ENCODE data around the gene HMGCS1.

GRCh38 chr5:43348207-43348606 lies 35.0 kb upstream of the HMGCS1 start:
- no peak for TF ChIP-seq CTCF (IDR thresholded peaks at IDR 0.05 in 4 of 5, conservative IDR thresholded peaks at IDR 0.05 in 1 of 5)
- TF ChIP-seq POLR2A (IDR thresholded peaks at IDR 0.05): no peak

All from gastrocnemius medialis (tissue), 4 donors.